Progenitor cell of endocrine pancreas (in vitro differentiated cells): ENCODE results near the gene ATP8A2. TPM values are rescaled to one million over a fixed set of nuclear protein-coding genes. Genes with fewer than 3 reads are reported as not detected.
"Not testable (repeated sequence)": the region's sequence is repeated elsewhere in the genome, so short reads cannot be mapped to it uniquely, and the experiment has no call there.

ENCODE experiments used
- DNase-seq: peaks from one replicate; pipeline ENCODE4 v3.0.0; 2021; ENCODE audit warnings: low spot score; ENCODE audit not compliant: unreplicated experiment
- H3K27ac Mint-ChIP-seq: 2 replicates; pipeline ENCODE4 v1.8.0; 2021; ENCODE audit warnings: mild to moderate bottlenecking, moderate library complexity, mixed read lengths
- H3K27me3 Mint-ChIP-seq: 2 replicates; pipeline ENCODE4 v1.8.0; 2021; ENCODE audit warnings: mixed read lengths
- H3K36me3 Mint-ChIP-seq: 2 replicates; pipeline ENCODE4 v1.8.0; 2022; ENCODE audit warnings: mixed read lengths; ENCODE audit not compliant: insufficient read depth
- H3K4me1 Mint-ChIP-seq: 2 replicates; pipeline ENCODE4 v1.8.0; 2021; ENCODE audit warnings: low read depth, mixed read lengths
- H3K4me3 Mint-ChIP-seq: 2 replicates; pipeline ENCODE4 v1.8.0; 2021; ENCODE audit warnings: low read depth, mild to moderate bottlenecking, moderate library complexity, mixed read lengths
- H3K9me3 Mint-ChIP-seq: 2 replicates; pipeline ENCODE4 v1.8.0; 2021; ENCODE audit warnings: low read depth, mixed read lengths
- total RNA-seq: library from RNA; stranded (reverse); gene quantifications from 2 replicates; pipeline ENCODE4 v1.2.1, GENCODE V29; 2021
- TF ChIP-seq, protein P1 (sequence below): fragments of 200-600 bp; sonication (generic); IDR thresholded peaks from one replicate; pipeline ENCODE4 v1.5.0; 2021; ENCODE audit warnings: antibody characterized with exemption, mild to moderate bottlenecking; ENCODE audit not compliant: unreplicated experiment

ATP8A2 gene
- total RNA-seq, 1 donor from 2014 or later, result 0.38 TPM

DNA sequence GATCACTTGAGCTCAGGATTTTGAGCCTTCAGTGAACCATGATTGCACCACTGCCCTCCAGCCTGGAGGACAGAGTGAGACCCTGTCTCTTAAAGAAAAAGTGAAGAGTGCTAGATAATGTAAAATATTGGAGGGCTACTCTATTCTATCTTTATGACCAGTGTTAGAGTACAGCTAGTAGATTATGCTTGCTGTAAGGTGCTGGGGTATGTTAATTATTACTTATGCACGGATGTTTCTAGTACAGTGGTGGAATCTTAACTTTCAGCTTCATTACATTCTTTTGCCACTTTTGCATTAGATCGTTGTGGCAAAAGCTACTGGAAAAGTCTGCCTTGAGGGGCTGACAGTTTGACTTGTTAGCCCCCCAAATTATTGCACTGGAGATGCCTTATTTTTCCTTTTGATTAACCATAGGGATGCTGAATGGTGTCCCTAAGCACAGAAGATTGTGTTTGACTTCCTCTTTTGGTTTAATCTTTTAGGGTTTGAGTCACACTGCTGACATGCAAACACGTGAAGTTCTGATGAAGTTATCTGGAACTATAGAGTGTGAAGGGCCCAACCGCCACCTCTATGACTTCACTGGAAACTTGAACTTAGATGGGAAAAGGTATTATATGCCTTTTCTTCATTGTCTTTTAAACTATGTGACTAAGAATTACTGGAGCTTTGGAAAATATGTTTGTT is 169.8 kb downstream of the ATP8A2 start:
- H3K36me3 Mint-ChIP-seq, result no peaks in the 10 kb centered on the region
- H3K27me3 Mint-ChIP-seq, result peaks cover 3% of the 10 kb centered on the region
- H3K4me1 Mint-ChIP-seq, result no peaks in the 10 kb centered on the region
- H3K4me3 Mint-ChIP-seq, result no peak overlapping the region
- TF ChIP-seq, protein P1, sequence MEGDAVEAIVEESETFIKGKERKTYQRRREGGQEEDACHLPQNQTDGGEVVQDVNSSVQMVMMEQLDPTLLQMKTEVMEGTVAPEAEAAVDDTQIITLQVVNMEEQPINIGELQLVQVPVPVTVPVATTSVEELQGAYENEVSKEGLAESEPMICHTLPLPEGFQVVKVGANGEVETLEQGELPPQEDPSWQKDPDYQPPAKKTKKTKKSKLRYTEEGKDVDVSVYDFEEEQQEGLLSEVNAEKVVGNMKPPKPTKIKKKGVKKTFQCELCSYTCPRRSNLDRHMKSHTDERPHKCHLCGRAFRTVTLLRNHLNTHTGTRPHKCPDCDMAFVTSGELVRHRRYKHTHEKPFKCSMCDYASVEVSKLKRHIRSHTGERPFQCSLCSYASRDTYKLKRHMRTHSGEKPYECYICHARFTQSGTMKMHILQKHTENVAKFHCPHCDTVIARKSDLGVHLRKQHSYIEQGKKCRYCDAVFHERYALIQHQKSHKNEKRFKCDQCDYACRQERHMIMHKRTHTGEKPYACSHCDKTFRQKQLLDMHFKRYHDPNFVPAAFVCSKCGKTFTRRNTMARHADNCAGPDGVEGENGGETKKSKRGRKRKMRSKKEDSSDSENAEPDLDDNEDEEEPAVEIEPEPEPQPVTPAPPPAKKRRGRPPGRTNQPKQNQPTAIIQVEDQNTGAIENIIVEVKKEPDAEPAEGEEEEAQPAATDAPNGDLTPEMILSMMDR, result no peak
- H3K9me3 Mint-ChIP-seq, result no peaks in the 10 kb centered on the region
- H3K27ac Mint-ChIP-seq, result no peak overlapping the region
- DNase-seq, result no peak

- DNase-seq, H3K36me3 Mint-ChIP-seq, H3K27ac Mint-ChIP-seq, H3K4me1 Mint-ChIP-seq, H3K4me3 Mint-ChIP-seq, H3K9me3 Mint-ChIP-seq: not testable (repeated sequence)
- H3K27me3 Mint-ChIP-seq, result peaks cover 14% of the 10 kb centered on the region
Measured at GRCh38 chr13:25548991-25549390, 177.2 kb downstream of the ATP8A2 start.

GRCh38 chr13:25561812-25562211 is 190.0 kb downstream of the ATP8A2 start:
- no peak for DNase-seq
- Mint-ChIP-seq H3K9me3 (no peaks in the 10 kb centered on the region), H3K27ac (no peak overlapping the region), H3K4me3 (no peak overlapping the region), H3K36me3 (no peaks in the 10 kb centered on the region), H3K4me1 (no peaks in the 10 kb centered on the region), H3K27me3 (no peaks in the 10 kb centered on the region)
- TF ChIP-seq, protein P1, result no peak

DNA sequence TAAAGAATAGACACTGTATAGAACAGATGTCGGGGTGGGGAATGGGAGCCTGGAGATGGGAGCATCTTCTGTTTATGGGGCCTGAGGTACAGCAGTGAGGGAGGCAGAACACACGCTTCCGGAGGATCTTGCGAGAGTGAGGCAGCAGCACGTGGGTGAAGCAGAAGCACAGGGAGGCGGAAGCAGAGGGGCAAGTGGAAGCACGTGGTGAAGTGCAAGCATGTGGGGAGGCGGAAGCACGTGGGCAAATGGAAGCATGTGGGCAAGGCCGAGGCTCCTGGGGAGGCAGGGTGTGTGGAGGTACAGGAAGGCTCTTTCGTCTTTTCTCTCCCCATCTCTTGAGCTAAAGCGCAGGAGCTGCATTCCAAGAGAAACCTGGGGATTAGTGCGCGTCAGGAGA is 198.4 kb downstream of the ATP8A2 start:
- Mint-ChIP-seq H3K36me3 (no peaks in the 10 kb centered on the region), H3K27me3 (peaks cover 17% of the 10 kb centered on the region), H3K4me1 (peaks cover 2% of the 10 kb centered on the region), H3K27ac (no peak overlapping the region), H3K4me3 (no peak overlapping the region), H3K9me3 (no peaks in the 10 kb centered on the region)
- no peak for DNase-seq
- TF ChIP-seq, protein P1, result no peak

- H3K36me3 Mint-ChIP-seq, result no peaks in the 10 kb centered on the region
- no peak overlapping the region for H3K4me3 Mint-ChIP-seq
- no peaks in the 10 kb centered on the region for H3K9me3 Mint-ChIP-seq
- H3K27ac Mint-ChIP-seq, result no peak overlapping the region
- TF ChIP-seq, protein P1, result peak; percentile 37
- H3K4me1 Mint-ChIP-seq, result peaks cover 2% of the 10 kb centered on the region
- H3K27me3 Mint-ChIP-seq, result peaks cover 23% of the 10 kb centered on the region
- DNase-seq, result no peak
Measured at GRCh38 chr13:25571237-25571636, 199.5 kb downstream of the ATP8A2 start.

DNA sequence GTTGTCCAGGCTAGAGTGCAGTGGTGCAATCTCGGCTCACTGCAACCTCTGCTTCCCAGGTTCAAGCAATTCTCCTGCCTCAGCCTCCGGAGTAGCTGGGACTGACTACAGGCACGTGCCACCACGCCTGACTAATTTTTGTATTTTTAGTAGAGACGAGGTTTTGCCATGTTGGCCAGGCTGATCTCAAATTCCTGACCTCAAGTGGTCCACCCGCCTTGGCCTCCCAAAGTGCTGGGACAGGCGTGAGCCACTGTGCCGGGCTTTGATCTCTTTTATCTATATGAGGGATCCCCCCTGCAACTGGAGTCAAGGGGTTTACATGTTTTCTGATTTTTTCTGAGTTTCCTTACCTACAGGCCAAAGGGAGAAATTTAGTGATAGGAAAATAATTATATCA is 200.4 kb downstream of the ATP8A2 start:
- not testable (repeated sequence) for H3K9me3 Mint-ChIP-seq, DNase-seq, H3K4me3 Mint-ChIP-seq, H3K4me1 Mint-ChIP-seq, H3K27ac Mint-ChIP-seq, H3K36me3 Mint-ChIP-seq
- H3K27me3 Mint-ChIP-seq, result peaks cover 23% of the 10 kb centered on the region
